ENCODE results near the gene HSD3B2. TPM values are rescaled to one million over a fixed set of nuclear protein-coding genes. Genes with fewer than 3 reads are reported as not detected.
"Not testable (repeated sequence)": the region's sequence is repeated elsewhere in the genome, so short reads cannot be mapped to it uniquely, and the experiment has no call there.

HSD3B2 gene
- 2.9 TPM for total RNA-seq (ENCODE audit: insufficient read depth, low replicate concordance)

GRCh38 chr1:119414950-119415349, at the start of gene HSD3B2:
TSS of gene HSD3B2 (plus strand) at chr1:119415150. CDS start at chr1:119415420, 270 bp downstream.
- DNase-seq (ENCODE audit: low spot score): no peak

GRCh38 chr1:119366424-119366823, 48.5 kb upstream of the HSD3B2 start:
- no peak for DNase-seq (ENCODE audit: low spot score)

- DNase-seq (ENCODE audit: low spot score): peak; percentile 57
Observed at GRCh38 chr1:119367432-119368124, 47.4 kb upstream of the HSD3B2 start.

GRCh38 chr1:119368554-119368953, 46.4 kb upstream of the HSD3B2 start, which contains the start of gene HAO2:
TSS of gene HAO2 (plus strand) at chr1:119368785. CDS start at chr1:119381086, 12,301 bp downstream.
- no peak for DNase-seq (ENCODE audit: low spot score)

GRCh38 chr1:119370748-119371147, 44.2 kb upstream of the HSD3B2 start:
- no peak for DNase-seq (ENCODE audit: low spot score)

GRCh38 chr1:119371815-119372214, 43.1 kb upstream of the HSD3B2 start:
- DNase-seq (ENCODE audit: low spot score): no peak

GRCh38 chr1:119372503-119373086, 42.4 kb upstream of the HSD3B2 start:
- DNase-seq (ENCODE audit: low spot score): peak; percentile 77

- DNase-seq (ENCODE audit: low spot score): peak; percentile 31
Observed at GRCh38 chr1:119373465-119373864, 41.5 kb upstream of the HSD3B2 start.

GRCh38 chr1:119374208-119374874, 40.6 kb upstream of the HSD3B2 start:
- DNase-seq (ENCODE audit: low spot score): peak; percentile 74

- DNase-seq (ENCODE audit: low spot score): no peak
Observed at GRCh38 chr1:119375366-119375765, 39.6 kb upstream of the HSD3B2 start.

GRCh38 chr1:119376594-119376993, 38.4 kb upstream of the HSD3B2 start:
- DNase-seq (ENCODE audit: low spot score): no peak

- DNase-seq (ENCODE audit: low spot score): not testable (repeated sequence)
Observed at GRCh38 chr1:119377594-119377993, 37.4 kb upstream of the HSD3B2 start.

GRCh38 chr1:119379117-119379516, 35.8 kb upstream of the HSD3B2 start:
- no peak for DNase-seq (ENCODE audit: low spot score)

GRCh38 chr1:119380304-119380703, 34.6 kb upstream of the HSD3B2 start:
- DNase-seq (ENCODE audit: low spot score): no peak

GRCh38 chr1:119380983-119381662, 33.8 kb upstream of the HSD3B2 start:
- no peak for DNase-seq (ENCODE audit: low spot score)

- DNase-seq (ENCODE audit: low spot score): no peak
Observed at GRCh38 chr1:119384591-119384990, 30.4 kb upstream of the HSD3B2 start.

- no peak for DNase-seq (ENCODE audit: low spot score)
Observed at GRCh38 chr1:119385650-119386049, 29.3 kb upstream of the HSD3B2 start.

- no peak for DNase-seq (ENCODE audit: low spot score)
Observed at GRCh38 chr1:119387858-119388257, 27.1 kb upstream of the HSD3B2 start.

GRCh38 chr1:119388450-119388849, 26.5 kb upstream of the HSD3B2 start:
- no peak for DNase-seq (ENCODE audit: low spot score)

GRCh38 chr1:119390526-119390925, 24.4 kb upstream of the HSD3B2 start:
- no peak for DNase-seq (ENCODE audit: low spot score)

- no peak for DNase-seq (ENCODE audit: low spot score)
Observed at GRCh38 chr1:119391749-119392148, 23.2 kb upstream of the HSD3B2 start.

- no peak for DNase-seq (ENCODE audit: low spot score)
Observed at GRCh38 chr1:119394085-119394484, 20.9 kb upstream of the HSD3B2 start.

Measured in umbilical cord (tissue), 2 donors.